GM12864 (cell line): Measurements from ENCODE around the gene BLOC1S3.
A peak's percentile ranks its signal among the peaks of the same experiment; 100 is the strongest.

Experiments used
- DNase-seq: peaks from one replicate; pipeline ENCODE4 v3.0.0-alpha.2; 2011; ENCODE audit warnings: low read depth
- H3K4me3 ChIP-seq: 2 replicates; pipeline ENCODE4 v1.5.1; 2011; ENCODE audit warnings: mild to moderate bottlenecking, low read depth, low read length, control low read depth
- CTCF ChIP-seq: IDR thresholded peaks from 2 replicates; pipeline ENCODE4 v1.5.1; 2011; ENCODE audit warnings: low read depth, mild to moderate bottlenecking, moderate library complexity, low read length, control low read depth, inconsistent platforms; ENCODE audit errors: missing control alignments

The BLOC1S3 gene

DNA sequence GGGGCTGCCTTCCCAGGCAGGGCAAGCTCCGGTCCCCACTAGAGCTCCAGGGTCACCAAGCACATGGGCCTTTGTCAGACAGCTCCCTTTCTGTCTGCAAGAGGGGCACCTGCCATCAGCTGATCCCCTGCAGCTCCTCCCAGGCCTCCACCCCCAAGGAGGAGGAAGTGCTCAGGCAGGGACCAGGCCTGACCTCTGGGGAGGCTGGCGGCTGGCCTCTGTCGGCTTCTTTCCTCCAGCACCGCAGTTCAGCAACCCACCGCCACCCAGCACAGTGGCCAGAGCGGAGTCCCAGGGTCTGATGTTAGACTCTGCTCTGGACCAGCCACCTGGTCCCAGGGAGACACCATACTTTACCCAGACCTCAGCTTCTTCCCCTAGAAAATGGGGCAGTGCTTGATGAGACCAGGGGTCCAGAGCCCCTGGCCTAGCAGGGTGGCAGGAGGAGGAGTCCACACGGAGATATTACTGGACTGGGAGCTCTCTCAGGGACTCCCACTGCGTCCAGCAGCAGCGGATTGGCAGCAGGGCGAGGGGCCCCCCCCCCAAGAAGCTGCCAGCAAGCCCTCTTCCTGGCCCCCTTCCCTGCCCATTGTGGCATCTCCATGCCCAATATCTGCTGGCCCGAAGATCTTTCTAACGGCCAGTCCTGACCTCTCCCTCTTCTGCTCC is 41.9 kb upstream of the BLOC1S3 start:
- no peak for TF ChIP-seq CTCF
- peak overlapping the region; percentile 43 for H3K4me3 ChIP-seq
- peak; percentile 36 for DNase-seq

GRCh38 chr19:45137179-45137761 is 41.3 kb upstream of the BLOC1S3 start:
- peak; percentile 83 for DNase-seq
- TF ChIP-seq CTCF, result no peak
- peak overlapping the region; percentile 43 for H3K4me3 ChIP-seq

- H3K4me3 ChIP-seq, result no peak overlapping the region
- no peak for DNase-seq
These were observed 40.3 kb upstream of the BLOC1S3 start for GRCh38 chr19:45138303-45138751.

GRCh38 chr19:45139286-45140143 is 39.1 kb upstream of the BLOC1S3 start:
- no peak overlapping the region for H3K4me3 ChIP-seq
- DNase-seq, result no peak
- TF ChIP-seq CTCF, result no peak

More at GRCh38 chr19:45138303-45138751, 40.3 kb upstream of the BLOC1S3 start:
- TF ChIP-seq CTCF, result no peak

- TF ChIP-seq CTCF, result no peak
- no peak overlapping the region for H3K4me3 ChIP-seq
- no peak for DNase-seq
These were observed 38.5 kb upstream of the BLOC1S3 start for GRCh38 chr19:45140144-45140503.

DNA sequence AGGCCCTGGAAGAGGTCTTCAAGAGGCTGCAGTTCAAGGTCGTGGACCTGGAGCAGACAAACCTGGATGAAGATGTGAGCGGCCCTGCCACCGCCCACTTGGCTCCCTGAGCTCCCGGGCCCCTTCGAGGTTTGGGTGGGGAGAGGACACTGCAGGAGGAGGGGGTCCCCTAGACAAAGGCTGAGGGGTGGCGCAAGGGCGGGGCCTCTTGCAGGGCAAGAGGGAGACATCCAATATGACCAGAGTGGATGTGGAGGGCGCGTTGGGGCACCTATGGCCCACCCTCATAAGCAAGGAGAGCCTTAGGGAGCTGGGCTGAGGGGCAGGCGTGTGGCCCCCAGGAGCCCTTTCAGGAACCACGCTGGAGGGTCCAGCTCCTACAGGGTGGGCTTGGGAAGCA is 38.1 kb upstream of the BLOC1S3 start:
- no peak for TF ChIP-seq CTCF
- no peak for DNase-seq
- no peak overlapping the region for H3K4me3 ChIP-seq
